H1 (cell line): Measurements from ENCODE around the gene TYRO3. TPM values are rescaled to one million over a fixed set of nuclear protein-coding genes. Genes with fewer than 3 reads are reported as not detected.

Experiments
- polyA plus RNA-seq, 7 experiments: library from polyadenylated mRNA; depleted of rRNA in 3 of 7; stranded (reverse) in 5 of 7; unstranded in 2 of 7; fragments of >200 nt in 5 of 7; fragments of 200-250 nt in 2 of 7; gene quantifications; 1 replicate in 5 of 7; 2 replicates in 1 of 7; 4 replicates in 1 of 7; pipeline versions ENCODE4 v1.2.1 to v1.2.3, GENCODE V29; 2011 to 2013; ENCODE audit warnings: missing spikeins in 2 of 7, mixed read lengths in 2 of 7
- total RNA-seq: library from RNA; stranded (reverse); fragmentation: NEBNext Ultra II Directional; extraction: Animal tissue kit (Norgen Biotek cat#: 25700); gene quantifications from 2 replicates; pipeline ENCODE4 v1.2.1, GENCODE V29; 2021
- TF ChIP-seq, protein P1 (sequence below): IDR thresholded peaks from 2 replicates; pipeline ENCODE4 v1.6.1; 2011; ENCODE audit warnings: low read depth, mild to moderate bottlenecking, low read length; ENCODE audit not compliant: insufficient read depth

TYRO3 gene
- total and polyA plus RNA-seq, 2 of the 8 experiments (the other 6 are each of a cell fraction or from before 2014, with no cell fraction given) = 82.7 to 98.8 TPM

DNA sequence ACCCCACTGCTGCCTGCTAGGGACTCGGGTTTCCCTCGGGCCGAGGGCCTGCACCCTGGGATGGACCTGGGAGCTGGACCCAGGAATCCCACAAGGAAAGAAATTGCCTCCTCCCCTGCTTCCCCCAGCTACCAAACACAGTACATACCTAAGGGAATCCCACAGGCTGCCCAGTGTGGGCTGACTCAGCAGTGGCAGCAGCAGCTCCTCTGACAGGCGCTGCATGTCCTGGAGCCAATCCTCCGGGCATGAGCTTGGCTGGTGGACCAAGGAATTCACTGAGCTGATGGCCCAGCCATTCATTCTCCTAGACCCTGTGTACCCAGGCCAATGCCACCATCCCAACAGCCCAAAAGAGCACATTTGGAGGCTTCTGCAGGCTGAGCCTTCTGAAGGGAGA lies 35.9 kb upstream of the TYRO3 start (continued):
- TF ChIP-seq, protein P1, sequence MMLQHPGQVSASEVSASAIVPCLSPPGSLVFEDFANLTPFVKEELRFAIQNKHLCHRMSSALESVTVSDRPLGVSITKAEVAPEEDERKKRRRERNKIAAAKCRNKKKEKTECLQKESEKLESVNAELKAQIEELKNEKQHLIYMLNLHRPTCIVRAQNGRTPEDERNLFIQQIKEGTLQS = no peak
